ENCODE results near the gene MEI4.
"Not testable (repeated sequence)": the region's sequence is repeated elsewhere in the genome, so short reads cannot be mapped to it uniquely, and the experiment has no call there.

The MEI4 gene

GRCh38 chr6:77652739-77653138 lies at the start of gene MEI4:
Gene MEI4, plus strand, starts transcription at chr6:77653039. Its CDS starts 37,633 bp downstream, at chr6:77690672.
- DNase-seq: no peak

- DNase-seq: no peak
These were observed 48.4 kb upstream of the MEI4 start for GRCh38 chr6:77604476-77604875.

GRCh38 chr6:77607004-77607403 lies 45.8 kb upstream of the MEI4 start:
- DNase-seq: no peak

- DNase-seq: no peak
These were observed 43.7 kb upstream of the MEI4 start for GRCh38 chr6:77609106-77609505.

- no peak for DNase-seq
These were observed 33.7 kb upstream of the MEI4 start for GRCh38 chr6:77619114-77619513.

GRCh38 chr6:77620278-77620882 lies 32.5 kb upstream of the MEI4 start:
- no peak for DNase-seq

- DNase-seq: no peak
These were observed 28.3 kb upstream of the MEI4 start for GRCh38 chr6:77624515-77624914.

- no peak for DNase-seq
These were observed 26.4 kb upstream of the MEI4 start for GRCh38 chr6:77626426-77626825.

- DNase-seq: no peak
These were observed 22.8 kb upstream of the MEI4 start for GRCh38 chr6:77630014-77630413.

GRCh38 chr6:77633471-77633870 lies 19.4 kb upstream of the MEI4 start:
- DNase-seq: no peak

GRCh38 chr6:77633993-77634715 lies 18.7 kb upstream of the MEI4 start:
- no peak for DNase-seq

GRCh38 chr6:77638129-77638830 lies 14.6 kb upstream of the MEI4 start:
- no peak for DNase-seq

GRCh38 chr6:77644102-77644705 lies 8.6 kb upstream of the MEI4 start:
- no peak for DNase-seq

- peak; percentile 17 for DNase-seq
These were observed 2.7 kb upstream of the MEI4 start for GRCh38 chr6:77650098-77650663.

- DNase-seq: no peak
These were observed 977 bp downstream of the MEI4 start for GRCh38 chr6:77653816-77654215.

GRCh38 chr6:77655035-77655434 lies 2.2 kb downstream of the MEI4 start:
- not testable (repeated sequence) for DNase-seq

- DNase-seq: no peak
These were observed 4.3 kb downstream of the MEI4 start for GRCh38 chr6:77656999-77657764.

GRCh38 chr6:77666340-77666739 lies 13.5 kb downstream of the MEI4 start:
- no peak for DNase-seq

GRCh38 chr6:77666846-77667245 lies 14.0 kb downstream of the MEI4 start:
- DNase-seq: no peak

GRCh38 chr6:77669913-77670312 lies 17.1 kb downstream of the MEI4 start:
- no peak for DNase-seq

- DNase-seq: no peak
These were observed 21.4 kb downstream of the MEI4 start for GRCh38 chr6:77674211-77674610.

- no peak for DNase-seq
These were observed 25.2 kb downstream of the MEI4 start for GRCh38 chr6:77678048-77678447.

- no peak for DNase-seq
These were observed 30.7 kb downstream of the MEI4 start for GRCh38 chr6:77683515-77683914.

All from CD4-positive, alpha-beta T cell treated with Interleukin-17A for 4 hours (primary cell).